Measurements from ENCODE around the gene BCDIN3D.
"Not testable (repeated sequence)": the region's sequence is repeated elsewhere in the genome, so short reads cannot be mapped to it uniquely, and the experiment has no call there.

- not testable (repeated sequence) for TF ChIP-seq ELF4 (IDR thresholded peaks at IDR 0.05); NFRKB (IDR thresholded peaks at IDR 0.05); SP1 (IDR thresholded peaks at IDR 0.05); TARDBP (IDR thresholded peaks at IDR 0.05); FOXM1 (IDR thresholded peaks at IDR 0.05; ENCODE audit: borderline replicate concordance)
These were observed 13.0 kb upstream of the BCDIN3D start for GRCh38 chr12:49855890-49856289.

All from HEK293T (cell line).